ENCODE data around the gene WIPI1. TPM values are rescaled to one million over a fixed set of nuclear protein-coding genes. Genes with fewer than 3 reads are reported as not detected.
"Not testable (repeated sequence)": the region's sequence is repeated elsewhere in the genome, so short reads cannot be mapped to it uniquely, and the experiment has no call there.

WIPI1 gene
- total RNA-seq, 2 experiments from 2014 or later = 45.5 to 47.7 TPM

GRCh38 chr17:68381076-68381900, 76.0 kb downstream of the WIPI1 start:
- Mint-ChIP-seq H3K27ac (no peak overlapping the region), H3K36me3 (peaks cover 27% of the 10 kb centered on the region), H3K9me3 (ENCODE audit: low read depth) (no peaks in the 10 kb centered on the region), H3K4me3 (no peak overlapping the region), H3K27me3 (no peaks in the 10 kb centered on the region), H3K4me1 (peaks cover 30% of the 10 kb centered on the region)
- DNase-seq (no peak), ATAC-seq (no peak)
- CTCF ChIA-PET = interaction anchor here (1.2 to 1.5 kb wide), 3 partner anchors 16 to 85 kb away, joined by 3 to 7 read pairs (median 3); no protein-coding TSS in a partner anchor

GRCh38 chr17:68379692-68380677, 77.3 kb downstream of the WIPI1 start:
- no peaks in the 10 kb centered on the region for H3K27me3 Mint-ChIP-seq
- H3K36me3 Mint-ChIP-seq = peaks cover 27% of the 10 kb centered on the region
- ATAC-seq = no peak
- H3K27ac Mint-ChIP-seq = no peak overlapping the region
- H3K4me3 Mint-ChIP-seq = no peak overlapping the region
- no peak for DNase-seq
- H3K9me3 Mint-ChIP-seq (ENCODE audit: low read depth) = no peaks in the 10 kb centered on the region
- peaks cover 30% of the 10 kb centered on the region for H3K4me1 Mint-ChIP-seq
- CTCF ChIA-PET = interaction anchor here (1.0 kb wide), 1 partner anchor 86 kb away, joined by 3 read pairs; no protein-coding TSS in a partner anchor

GRCh38 chr17:68379177-68379510, 78.2 kb downstream of the WIPI1 start:
- H3K4me3 Mint-ChIP-seq = no peak overlapping the region
- DNase-seq (no peak), ATAC-seq (no peak)
- no peak overlapping the region for H3K27ac Mint-ChIP-seq
- H3K4me1 Mint-ChIP-seq = peaks cover 25% of the 10 kb centered on the region
- no peaks in the 10 kb centered on the region for H3K9me3 Mint-ChIP-seq (ENCODE audit: low read depth)
- peaks cover 25% of the 10 kb centered on the region for H3K36me3 Mint-ChIP-seq
- CTCF ChIA-PET = no interaction called here
- no peaks in the 10 kb centered on the region for H3K27me3 Mint-ChIP-seq

- Mint-ChIP-seq H3K27me3 (no peaks in the 10 kb centered on the region), H3K4me3 (no peak overlapping the region), H3K4me1 (peaks cover 19% of the 10 kb centered on the region), H3K36me3 (peaks cover 27% of the 10 kb centered on the region), H3K27ac (no peak overlapping the region), H3K9me3 (ENCODE audit: low read depth) (no peaks in the 10 kb centered on the region)
- CTCF ChIA-PET = no interaction called here
- no peak for DNase-seq
- no peak for ATAC-seq
Measured at GRCh38 chr17:68378268-68379176, 78.8 kb downstream of the WIPI1 start.

GRCh38 chr17:68377771-68378267, 79.5 kb downstream of the WIPI1 start:
- Mint-ChIP-seq H3K9me3 (ENCODE audit: low read depth) (no peaks in the 10 kb centered on the region), H3K4me1 (peaks cover 13% of the 10 kb centered on the region), H3K27ac (no peak overlapping the region), H3K27me3 (no peaks in the 10 kb centered on the region), H3K36me3 (peaks cover 29% of the 10 kb centered on the region), H3K4me3 (no peak overlapping the region)
- CTCF ChIA-PET = no interaction called here
- no peak for ATAC-seq
- no peak for DNase-seq

GRCh38 chr17:68376178-68376577, 81.1 kb downstream of the WIPI1 start:
- CTCF ChIA-PET = interaction anchor here (1.0 kb wide), 1 partner anchor 96 kb away, joined by 3 read pairs; no protein-coding TSS in a partner anchor

GRCh38 chr17:68375566-68375965, 81.7 kb downstream of the WIPI1 start:
- CTCF ChIA-PET = no interaction called here

More at GRCh38 chr17:68376178-68376577, 81.1 kb downstream of the WIPI1 start:
- not testable (repeated sequence) for H3K4me1 Mint-ChIP-seq; H3K27ac Mint-ChIP-seq; ATAC-seq; DNase-seq; H3K9me3 Mint-ChIP-seq (ENCODE audit: low read depth); H3K4me3 Mint-ChIP-seq; H3K27me3 Mint-ChIP-seq
- peaks cover 37% of the 10 kb centered on the region for H3K36me3 Mint-ChIP-seq

More at GRCh38 chr17:68375566-68375965, 81.7 kb downstream of the WIPI1 start:
- Mint-ChIP-seq H3K4me3 (no peak overlapping the region), H3K4me1 (peaks cover under 1% of the 10 kb centered on the region), H3K27me3 (no peaks in the 10 kb centered on the region), H3K9me3 (ENCODE audit: low read depth) (no peaks in the 10 kb centered on the region), H3K27ac (no peak overlapping the region), H3K36me3 (peaks cover 35% of the 10 kb centered on the region)
- DNase-seq (no peak), ATAC-seq (no peak)

Small RNAs within 50 kb of the gene (microRNA-seq; reads per million reads assigned to microRNA genes)
- not detected for gene MIR635

Other genes starting within 250 kb of the WIPI1 start
- 100 to 1,000 TPM; 106 to 107 TPM for gene AMZ2, start 209.5 kb downstream of the WIPI1 start, total RNA-seq
- gene SLC16A6, start 166.4 kb downstream of the WIPI1 start, total RNA-seq = 10 to 100 TPM in 1 of 2 experiments, 1 to 10 TPM in 1; 6.0 to 10.7 TPM
- gene ARSG, start 166.0 kb downstream of the WIPI1 start, total RNA-seq = 10 to 100 TPM; 12.5 to 24.6 TPM
- 100 to 1,000 TPM; 215 to 293 TPM for gene PRKAR1A, start 54.9 kb upstream of the WIPI1 start, total RNA-seq
- gene FAM20A, start 143.9 kb upstream of the WIPI1 start, total RNA-seq = not detected